GM19099 (cell line): Measurements from ENCODE around the gene DUSP10.

ENCODE experiments used
- POLR2A ChIP-seq: IDR thresholded peaks from 3 replicates; pipeline ENCODE4 v1.6.1; 2011; ENCODE audit warnings: low read depth; ENCODE audit not compliant: insufficient read length; ENCODE audit errors: extremely low read depth

The DUSP10 gene

DNA sequence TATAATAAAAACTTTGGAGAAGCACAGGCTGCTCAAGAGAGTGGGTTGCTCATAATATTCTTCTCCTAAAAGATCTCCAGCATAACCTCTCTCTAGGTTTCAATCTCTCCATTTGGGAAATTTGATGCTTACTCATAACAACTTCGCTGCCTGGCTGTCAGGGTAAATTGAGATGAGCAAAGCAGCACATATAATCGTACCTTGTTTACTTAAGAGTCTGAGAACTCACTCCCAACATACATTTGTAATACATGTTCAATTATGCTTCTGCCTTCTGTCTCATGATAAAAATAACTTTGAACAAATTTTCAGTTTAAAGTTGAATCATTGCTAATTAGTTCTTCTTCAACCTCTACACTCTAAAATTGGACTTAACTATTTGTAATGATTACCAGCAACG, 68.9 kb downstream of the DUSP10 start:
- TF ChIP-seq POLR2A, result no peak

DNA sequence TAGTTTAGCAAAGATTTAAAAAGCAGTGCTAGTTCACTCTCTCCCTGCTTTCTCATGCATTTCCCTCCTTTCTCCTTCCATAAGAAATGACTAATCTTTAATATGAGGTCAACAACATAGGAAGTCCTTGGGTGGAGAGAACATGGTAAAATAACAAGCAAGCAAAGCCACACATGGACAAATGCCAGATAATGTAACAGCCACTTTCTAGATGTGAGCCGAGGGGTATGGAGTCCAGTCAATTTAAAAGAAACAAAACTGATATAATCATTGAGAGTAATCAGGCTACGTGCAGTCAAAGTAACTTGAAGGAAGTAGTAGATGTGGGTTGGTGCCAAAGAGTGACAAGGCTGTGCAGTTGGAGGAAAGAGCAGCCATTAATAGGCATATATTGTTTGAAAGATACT, 69.6 kb downstream of the DUSP10 start:
- TF ChIP-seq POLR2A, result no peak

DNA sequence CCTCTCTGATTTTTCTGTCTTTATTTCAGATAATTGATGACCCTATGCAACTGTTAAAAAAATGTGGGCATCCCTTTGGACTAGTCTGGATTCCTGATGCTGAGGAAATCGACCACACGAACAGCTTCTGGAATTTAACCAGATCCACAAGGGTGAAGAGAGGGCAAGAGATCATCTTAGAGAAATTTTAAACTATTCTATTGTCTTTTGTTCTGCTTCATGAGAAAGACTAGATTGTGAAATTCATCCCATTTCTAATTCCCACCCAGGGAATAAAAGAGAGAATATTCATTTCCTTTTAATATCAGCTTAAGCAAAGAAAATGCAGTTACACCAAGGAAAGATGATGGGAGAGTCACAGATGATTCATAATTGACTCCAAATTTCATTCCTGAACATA, 71.8 kb downstream of the DUSP10 start:
- TF ChIP-seq POLR2A, result no peak

GRCh38 chr1:221669441-221669840, 72.4 kb downstream of the DUSP10 start:
- TF ChIP-seq POLR2A, result no peak

DNA sequence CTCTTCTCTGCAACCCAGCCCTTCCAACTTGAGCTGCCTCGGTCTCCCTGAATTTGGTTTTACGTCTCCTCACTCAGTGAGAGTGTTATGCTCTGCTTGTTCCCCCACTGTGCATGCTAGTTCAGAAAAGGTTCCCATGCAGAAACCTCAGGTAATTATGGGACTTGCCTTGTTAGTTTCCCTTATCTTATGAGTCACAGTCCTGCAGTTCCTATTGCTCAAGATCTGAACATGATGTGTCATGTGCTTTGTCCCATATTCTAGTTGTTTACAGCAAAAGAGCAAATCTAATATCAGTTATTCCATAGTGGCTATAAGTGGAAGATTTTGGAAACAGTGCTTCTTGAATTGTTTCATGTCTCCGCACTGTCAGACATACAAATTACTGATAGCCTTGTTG, 74.4 kb downstream of the DUSP10 start:
- no peak for TF ChIP-seq POLR2A

DNA sequence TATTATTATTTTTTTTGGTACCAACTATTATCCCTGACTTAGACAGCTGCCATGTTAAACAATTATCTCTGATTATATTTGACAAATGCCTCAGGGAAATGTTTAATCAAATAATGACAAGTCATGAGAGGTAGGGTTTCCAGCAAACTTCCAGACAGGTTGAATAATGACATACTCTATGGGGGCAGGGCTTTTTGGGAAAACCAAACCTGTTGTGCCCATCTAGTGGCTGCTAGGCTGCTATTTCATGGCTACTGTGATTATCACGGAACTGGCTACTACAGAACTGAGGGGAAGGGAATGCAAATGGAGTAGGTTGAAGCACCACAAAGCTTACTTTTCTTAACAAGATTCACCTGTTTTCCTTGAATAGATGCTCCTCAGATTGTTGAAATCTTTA, 77.6 kb downstream of the DUSP10 start:
- no peak for TF ChIP-seq POLR2A

DNA sequence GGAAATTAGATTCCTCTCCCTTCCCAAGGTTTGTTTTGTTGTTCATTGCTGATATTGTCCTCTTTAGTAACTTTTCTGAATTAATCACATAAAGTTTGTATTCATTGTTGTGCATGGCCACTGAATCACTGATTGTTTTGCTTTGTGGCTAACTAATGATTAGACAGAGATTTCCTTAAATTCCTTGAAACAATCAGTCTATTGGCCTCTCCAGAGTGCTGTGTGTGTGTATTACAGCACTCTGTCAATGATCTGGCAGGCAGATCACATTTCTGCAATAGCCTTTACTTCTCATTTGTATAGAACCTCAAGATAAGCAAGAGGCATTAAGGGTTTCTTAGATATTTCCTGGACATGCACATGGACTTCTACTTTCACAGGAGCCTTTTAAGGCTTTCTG, 78.6 kb downstream of the DUSP10 start:
- TF ChIP-seq POLR2A, result no peak

DNA sequence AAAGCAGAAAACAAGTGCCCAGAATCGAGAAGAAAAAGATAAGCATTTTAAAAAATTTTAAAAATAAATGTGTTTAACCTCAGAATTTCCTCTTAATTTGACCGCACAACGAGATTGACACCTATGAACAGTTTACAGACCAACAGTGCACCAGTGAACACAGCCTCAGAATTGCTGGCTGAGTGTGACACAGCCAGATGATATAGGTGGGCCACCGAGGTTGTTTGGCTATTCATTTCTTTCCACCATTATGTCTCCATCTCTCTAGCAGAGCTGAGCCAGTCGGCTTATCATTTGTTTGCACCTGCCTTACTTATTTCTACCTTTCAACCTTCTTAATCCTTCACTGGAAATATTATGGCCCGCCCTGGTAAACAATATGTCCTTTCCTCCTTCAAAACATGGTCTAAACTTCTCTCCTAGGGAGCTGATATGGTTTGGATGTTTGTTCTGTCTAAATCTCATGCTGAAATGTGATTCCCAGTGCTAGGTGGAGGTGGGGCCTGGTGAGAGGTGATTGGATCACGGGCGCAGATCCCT, 86.1 kb downstream of the DUSP10 start:
- TF ChIP-seq POLR2A, result no peak
